Eye (tissue), 1 donor: ENCODE data around the gene EPN2.

ENCODE experiments used
- DNase-seq: peaks from one replicate; pipeline ENCODE4 v3.0.0-alpha.2; 2015

Gene EPN2

GRCh38 chr17:19313746-19314651 lies 76.8 kb downstream of the EPN2 start:
- DNase-seq = no peak

GRCh38 chr17:19315104-19315503 lies 77.9 kb downstream of the EPN2 start:
- DNase-seq = no peak

GRCh38 chr17:19316761-19317358 lies 79.7 kb downstream of the EPN2 start:
- DNase-seq = peak; percentile 69

DNA sequence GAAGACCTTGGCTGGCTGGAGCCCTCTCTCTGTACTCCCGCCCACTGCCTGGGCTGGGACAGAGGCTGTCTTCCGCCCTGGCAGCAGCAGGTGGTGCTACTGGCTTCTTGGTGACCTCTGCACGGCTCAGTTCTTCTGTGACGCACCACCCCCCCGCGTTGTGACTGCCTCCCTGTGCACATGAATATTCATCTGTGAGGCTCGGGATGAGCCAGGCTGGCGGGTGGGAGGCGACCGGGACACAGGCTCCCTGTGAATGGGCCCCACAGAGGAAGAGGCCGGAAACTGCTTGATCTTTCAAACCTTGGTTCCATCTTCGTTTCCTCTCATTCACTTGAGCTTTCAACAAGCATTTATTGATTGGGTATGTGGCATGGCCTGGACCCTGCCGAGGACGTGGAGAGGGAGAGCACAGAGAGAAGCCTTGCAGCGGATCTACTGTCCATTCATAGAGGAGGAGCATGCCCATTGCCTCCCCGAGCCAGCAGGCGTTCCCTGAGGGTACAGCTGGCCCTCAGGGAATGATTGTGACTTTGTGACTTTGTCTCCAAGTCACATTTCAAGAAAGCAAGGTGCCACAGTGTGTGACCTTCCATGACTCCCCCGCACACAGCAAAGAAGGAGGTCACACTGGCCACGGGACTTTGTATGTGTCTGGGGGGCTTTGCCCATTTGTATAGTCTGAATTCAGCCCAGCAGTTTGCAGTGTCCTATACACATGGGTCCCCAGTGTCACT lies 80.4 kb downstream of the EPN2 start:
- peak; percentile 93 for DNase-seq

DNA sequence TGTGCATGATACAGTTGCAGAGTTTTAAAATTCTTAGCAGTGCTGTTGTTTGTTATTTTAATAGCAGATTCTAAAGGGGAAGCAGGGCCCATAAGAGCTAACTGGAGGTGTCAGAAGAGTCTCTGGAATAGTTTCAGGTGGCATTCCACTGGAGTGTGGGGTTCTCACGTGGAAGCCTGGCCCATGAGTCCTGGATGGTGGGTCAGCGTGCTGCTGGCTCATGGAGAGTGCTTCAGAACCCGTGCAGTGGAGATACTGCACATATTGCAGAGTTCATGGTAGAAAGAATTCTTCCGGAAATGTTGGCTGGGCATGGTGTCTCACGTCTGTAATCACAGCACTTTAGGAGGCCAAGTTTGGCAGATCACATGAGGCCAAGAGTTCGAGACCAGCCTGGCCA lies 81.4 kb downstream of the EPN2 start:
- no peak for DNase-seq

GRCh38 chr17:19319771-19320505 lies 82.8 kb downstream of the EPN2 start:
- DNase-seq = no peak

DNA sequence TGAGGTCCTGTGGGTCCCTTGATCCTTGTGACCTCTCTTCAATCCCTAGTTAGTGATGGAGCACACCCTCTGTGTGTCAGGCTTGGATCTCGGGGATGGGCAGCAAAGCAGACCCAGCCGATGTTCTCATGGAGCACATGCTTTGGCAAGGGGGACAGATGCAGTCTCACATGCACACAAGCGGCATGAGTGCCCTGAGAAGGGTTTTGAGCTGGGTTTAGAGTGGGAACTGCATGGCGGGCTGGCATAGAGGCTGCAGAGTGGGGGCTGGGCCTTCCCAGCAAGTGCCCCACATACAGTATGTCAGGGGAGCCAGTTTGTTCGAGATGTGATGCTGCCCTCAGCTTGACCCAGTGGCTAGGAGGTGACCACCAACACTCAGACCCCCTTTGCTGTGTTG lies 83.7 kb downstream of the EPN2 start:
- no peak for DNase-seq

GRCh38 chr17:19321481-19322128 lies 84.4 kb downstream of the EPN2 start:
- no peak for DNase-seq

GRCh38 chr17:19322129-19322505 lies 85.0 kb downstream of the EPN2 start:
- no peak for DNase-seq

DNA sequence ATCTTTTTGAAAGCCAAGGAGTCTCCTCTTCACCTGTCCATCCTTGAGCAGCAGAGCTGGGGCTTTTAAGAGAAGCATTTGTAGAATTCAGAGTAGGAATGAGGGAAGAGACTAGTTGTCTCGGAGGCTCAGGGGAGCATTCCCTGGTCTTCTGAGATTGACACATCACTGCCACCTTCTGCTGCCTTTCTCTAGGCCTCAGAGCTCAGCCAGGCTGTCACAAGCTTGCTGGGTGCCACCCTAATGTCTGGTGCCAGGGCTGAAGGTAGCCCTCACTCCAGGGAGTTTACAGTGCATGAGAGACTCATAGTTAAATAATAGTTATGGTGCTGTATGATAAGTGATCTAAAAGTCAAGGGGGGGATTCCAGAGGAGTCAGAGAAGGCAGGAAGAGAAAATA lies 85.7 kb downstream of the EPN2 start:
- DNase-seq = no peak

DNA sequence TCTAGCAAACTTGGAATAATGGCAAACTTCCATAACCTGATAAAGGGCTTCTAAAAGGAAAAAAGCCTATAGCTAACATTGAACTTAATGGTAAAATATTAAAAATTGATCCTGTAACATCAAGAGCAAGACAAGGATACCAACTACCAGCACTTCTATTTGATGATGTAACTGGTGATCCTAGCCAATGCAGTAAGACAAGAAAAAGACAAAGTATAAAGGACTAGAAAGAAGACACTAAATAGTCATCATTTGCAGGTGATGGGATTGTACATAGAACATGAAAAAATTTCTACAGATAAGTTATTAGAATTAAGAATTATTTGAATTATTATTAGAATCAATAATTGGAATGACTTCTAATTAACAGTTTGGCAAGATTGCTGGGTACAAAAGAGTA lies 88.4 kb downstream of the EPN2 start:
- DNase-seq = no peak

DNA sequence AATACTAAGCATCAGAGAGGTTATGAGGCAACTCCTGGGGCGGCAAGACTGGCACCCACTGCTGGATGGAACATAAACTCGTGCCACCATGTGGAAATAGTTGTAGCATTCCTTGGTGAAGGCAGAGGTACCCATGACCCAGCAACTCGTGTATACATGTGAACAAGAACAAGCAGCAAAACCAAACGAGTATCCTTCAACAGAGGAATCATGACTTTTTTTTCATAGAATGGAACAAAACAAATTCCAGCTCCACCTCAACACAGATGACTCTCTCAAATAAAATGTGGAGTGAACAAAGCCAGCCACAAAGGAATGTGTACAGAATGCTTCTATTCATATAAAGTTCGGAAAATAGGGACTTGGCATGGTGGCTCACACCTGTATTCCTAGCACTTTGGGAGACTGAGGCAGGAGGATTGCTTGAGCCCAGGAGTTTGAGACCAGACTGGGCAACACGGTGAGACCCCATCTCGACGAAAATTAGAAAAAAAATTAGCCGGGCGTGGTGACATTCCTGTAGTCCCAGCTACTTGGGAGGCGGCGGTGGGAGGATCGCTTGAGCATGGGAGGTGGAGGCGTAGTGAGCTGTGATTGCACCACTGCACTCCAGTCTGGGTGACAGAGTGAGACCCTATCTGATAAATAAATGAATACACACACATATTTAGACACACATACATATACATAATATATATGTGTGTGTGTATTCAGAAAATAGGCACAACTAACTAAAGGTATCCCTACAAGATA lies 90.0 kb downstream of the EPN2 start:
- DNase-seq = no peak

GRCh38 chr17:19328441-19329061 lies 91.4 kb downstream of the EPN2 start:
- DNase-seq = no peak

- DNase-seq = no peak
These were observed 92.0 kb downstream of the EPN2 start for GRCh38 chr17:19329136-19329535.

- DNase-seq = no peak
These were observed 92.7 kb downstream of the EPN2 start for GRCh38 chr17:19329839-19330238.

DNA sequence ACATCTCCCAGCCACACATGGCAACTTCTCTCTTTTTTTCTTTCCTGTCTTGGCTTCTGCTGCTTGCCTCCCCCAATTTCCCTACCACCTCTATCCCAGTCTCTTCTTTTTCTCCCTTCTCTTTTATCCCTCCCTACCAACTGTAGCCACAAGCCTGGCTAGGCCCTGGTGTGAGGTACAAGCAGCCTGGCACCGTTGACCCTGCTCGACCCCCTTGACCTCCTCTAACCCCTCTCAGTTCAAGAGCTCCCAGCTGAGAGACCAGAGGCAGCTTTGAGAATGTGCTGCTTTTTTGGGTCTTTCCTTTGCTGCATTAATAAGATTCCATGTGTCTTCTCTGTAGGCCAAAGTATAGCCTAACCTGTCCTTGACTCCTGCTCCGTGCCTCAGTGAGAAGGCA lies 93.1 kb downstream of the EPN2 start:
- no peak for DNase-seq

DNA sequence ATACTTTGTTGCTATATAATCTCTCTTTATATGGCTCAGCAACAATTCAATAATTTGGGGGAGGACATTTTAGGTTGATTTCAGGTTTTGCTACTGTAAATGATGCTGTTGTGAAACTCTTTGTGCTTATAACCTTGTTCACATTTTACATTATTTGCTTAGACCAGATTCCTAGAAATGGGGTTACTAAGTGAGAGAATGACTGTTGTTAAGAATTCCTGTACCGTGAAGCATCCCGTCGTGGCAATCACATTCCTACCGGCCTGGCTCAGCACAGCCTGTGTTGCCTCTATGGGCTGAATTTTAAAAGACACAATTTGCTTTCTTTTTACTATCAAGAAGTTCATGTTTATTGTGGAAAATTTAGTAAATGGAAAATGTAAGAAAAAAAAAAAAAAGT lies 94.0 kb downstream of the EPN2 start:
- DNase-seq = no peak

GRCh38 chr17:19331543-19332245 lies 94.5 kb downstream of the EPN2 start:
- no peak for DNase-seq

GRCh38 chr17:19332371-19333131 lies 95.4 kb downstream of the EPN2 start:
- DNase-seq = no peak

DNA sequence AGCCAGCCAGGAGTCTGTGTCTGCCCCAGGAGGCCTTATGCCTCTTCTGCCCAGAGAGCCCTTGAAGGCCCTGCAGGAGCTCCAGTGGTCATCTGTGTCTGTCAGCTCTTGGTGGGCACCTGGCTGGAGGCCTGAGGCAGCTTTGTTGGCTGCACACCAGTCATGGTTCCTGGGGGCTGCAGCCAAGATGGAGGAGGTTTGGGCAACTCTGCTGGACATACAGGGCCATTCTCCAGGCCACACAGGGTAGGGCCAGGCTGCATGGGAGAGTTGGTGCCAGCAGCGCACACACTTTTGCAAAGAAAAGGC lies 95.9 kb downstream of the EPN2 start:
- no peak for DNase-seq
